ENCODE data around the gene ANXA11.
"Not testable (repeated sequence)": the region's sequence is repeated elsewhere in the genome, so short reads cannot be mapped to it uniquely, and the experiment has no call there.

Gene ANXA11

DNA sequence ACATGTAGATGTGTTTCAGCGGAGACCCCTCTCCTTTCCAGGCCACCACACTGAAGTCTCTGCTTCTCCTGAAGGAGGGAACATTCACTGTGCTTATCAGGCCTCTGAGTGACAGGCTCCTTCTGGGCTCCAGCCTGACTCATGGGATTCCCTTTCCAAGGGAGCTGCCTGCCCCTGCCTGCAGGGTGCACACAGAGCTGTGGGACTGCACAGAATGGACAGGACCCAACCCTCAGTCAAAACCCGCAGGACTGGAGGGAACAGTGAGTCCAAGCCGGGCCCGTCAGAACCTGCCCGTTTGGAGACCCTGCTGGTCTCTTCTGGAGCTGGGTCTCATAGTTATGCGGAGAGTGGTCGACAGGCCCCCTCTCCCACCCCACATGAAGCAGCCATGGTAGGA is 40.2 kb downstream of the ANXA11 start:
- DNase-seq (ENCODE audit: low spot score) = no peak

DNA sequence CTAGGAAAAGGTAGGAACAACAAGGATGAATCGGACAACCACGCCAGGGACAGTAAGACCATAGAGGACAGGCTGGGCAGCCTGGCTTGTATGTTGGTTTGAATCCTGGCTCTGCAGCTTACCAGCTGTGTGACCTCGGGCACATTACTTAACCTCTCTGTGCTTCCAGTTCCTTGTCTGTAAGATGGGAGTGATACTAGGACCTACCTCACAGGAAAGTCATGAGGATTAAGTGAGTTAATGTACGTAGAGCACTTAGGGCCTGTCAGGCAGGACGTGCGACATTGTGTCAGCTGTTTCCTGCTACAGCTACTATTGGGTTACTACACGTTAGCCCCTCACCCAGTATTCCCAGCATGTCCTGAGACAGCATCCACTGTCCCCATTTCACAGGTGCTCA is 40.7 kb downstream of the ANXA11 start:
- no peak for DNase-seq (ENCODE audit: low spot score)

DNA sequence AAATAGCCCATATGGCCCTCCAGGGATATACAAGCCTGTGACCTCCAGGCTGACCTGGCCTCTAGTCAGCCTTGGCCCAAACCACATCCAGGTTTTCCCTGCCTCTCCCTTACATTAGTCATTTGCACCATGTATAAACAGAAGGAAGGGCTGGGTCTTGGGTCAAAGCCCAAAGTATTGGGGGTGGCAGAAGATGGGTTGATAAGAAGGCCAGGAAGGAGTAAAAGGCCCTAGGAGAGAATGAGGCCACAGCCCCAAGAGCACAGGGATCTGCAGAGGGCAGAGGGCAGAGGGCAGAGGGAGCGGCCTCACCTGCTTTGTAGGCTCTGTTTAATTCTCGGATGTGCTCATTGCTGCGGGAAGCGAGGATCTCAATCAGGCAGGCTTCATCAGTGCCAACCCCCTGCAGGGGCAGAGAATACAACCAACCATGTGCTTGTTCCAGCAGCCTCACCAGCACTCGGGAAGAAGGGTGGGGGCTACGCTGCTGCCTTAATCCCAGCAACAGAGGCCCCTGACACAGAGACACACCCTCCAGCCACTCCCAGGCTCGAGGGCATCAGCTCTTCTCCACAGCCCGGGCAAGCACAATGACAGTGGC is 41.5 kb downstream of the ANXA11 start:
- no peak for DNase-seq (ENCODE audit: low spot score)

DNA sequence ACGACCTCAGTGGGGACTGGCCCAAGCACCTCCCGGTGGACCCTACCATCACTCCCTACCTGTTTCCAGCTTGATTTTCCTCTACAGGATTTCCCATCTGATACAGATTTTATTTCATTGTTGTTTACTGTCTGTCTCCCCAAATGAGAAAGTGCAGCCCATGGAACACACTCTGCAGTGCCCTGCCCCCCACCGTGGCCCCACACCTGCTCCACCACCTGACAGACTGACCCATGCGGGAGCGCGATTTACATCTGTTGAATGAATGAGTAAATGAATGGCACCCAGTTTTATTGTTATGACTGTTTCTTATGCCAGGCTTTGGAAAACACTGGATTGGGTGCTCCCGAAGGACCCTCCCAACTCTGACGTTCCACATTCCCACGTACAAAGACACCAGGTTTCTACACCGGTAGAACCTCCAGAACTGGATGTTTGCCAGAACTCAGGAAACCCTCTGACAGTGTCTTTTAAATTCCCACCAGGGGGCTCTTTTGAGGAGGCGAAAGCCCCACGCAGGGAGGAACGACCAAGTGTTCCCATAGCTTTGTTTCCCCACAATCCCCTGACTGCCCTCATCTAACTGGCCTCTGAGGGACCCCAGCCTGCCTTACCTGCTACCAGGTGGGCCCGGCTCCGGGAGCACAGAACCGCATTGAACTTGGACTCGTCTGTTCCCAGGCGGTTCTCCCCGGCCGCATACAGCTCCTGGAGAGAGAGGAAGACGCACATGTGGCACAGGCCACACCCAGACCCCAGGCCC is 43.8 kb downstream of the ANXA11 start:
- DNase-seq (ENCODE audit: low spot score) = no peak

DNA sequence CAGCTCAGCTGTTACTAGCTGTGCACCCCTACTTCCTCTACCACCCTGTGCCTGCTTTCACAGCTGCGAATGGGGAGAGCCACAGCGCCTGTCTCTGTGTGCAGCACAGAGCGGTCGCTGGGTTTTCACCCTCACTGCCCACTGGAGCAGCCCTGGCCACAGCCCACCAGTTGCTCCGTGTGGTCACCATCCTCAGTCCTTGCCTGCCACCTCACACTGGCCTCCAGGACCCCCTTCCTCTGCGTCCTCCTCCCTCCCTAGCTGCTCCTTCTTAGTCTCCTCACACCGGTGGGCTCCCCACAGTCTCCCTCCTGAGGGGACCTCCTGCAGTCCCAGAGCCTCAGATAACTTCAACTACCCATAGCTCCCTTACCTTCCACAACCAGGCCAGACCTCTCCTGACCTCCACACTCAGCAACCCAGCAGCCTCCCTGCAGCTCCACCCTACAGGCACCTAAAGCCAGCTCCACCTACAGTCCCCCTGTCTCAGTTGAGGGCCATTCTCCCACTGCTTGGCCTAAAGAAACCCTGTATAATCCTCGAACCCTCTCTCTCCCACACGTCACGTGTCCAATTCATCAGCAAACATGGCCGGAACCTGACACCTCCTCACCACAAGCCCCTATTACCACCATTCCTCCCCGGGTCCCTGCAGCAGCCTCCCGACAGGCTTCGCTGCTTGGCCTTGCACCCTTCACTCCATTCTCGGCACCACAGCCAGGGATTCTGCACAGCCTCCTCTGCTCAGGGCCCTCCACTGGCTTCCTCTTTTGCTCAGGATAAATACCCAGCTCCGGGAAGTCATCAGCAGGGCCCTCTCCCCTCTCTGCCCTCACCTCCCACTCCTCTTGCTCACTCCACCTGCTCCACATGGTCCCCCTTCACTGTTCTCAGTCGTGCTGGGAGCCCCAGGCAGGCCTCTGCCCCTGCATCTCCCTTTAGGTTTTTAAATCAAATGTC is 44.7 kb downstream of the ANXA11 start:
- DNase-seq (ENCODE audit: low spot score) = no peak

DNA sequence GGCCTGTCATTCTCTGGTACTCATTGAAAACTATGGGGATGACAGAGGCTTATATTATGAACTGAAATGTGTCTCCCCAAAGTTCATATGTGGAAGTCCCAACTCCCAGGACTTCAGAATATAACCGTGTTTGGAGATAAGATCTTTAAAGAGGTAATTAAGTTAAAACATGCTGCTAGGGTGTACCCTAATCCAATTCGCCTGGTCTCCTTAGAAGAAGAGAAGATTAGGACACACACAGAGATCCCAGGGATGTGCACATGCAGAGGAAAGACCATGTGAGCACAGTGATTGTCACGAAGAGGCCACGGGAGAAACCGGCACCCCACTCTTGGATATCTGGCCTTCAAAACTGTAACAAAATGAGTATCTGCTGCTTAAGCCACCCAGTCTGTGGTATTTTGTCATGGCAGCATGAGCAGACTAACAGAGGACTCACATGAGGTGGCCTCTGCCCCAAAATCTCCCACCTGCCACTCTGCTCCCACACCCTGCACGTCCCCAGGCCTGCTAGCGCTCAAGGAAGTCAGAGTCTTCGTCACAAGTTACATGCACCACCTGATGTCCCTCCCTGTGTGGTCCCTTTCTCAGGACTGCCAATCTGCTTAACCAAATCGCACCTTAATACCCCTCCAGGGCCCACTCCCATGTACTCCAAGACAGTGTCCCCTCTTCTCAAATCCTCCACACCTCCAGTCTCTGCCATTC is 46.0 kb downstream of the ANXA11 start:
- DNase-seq (ENCODE audit: low spot score) = no peak

DNA sequence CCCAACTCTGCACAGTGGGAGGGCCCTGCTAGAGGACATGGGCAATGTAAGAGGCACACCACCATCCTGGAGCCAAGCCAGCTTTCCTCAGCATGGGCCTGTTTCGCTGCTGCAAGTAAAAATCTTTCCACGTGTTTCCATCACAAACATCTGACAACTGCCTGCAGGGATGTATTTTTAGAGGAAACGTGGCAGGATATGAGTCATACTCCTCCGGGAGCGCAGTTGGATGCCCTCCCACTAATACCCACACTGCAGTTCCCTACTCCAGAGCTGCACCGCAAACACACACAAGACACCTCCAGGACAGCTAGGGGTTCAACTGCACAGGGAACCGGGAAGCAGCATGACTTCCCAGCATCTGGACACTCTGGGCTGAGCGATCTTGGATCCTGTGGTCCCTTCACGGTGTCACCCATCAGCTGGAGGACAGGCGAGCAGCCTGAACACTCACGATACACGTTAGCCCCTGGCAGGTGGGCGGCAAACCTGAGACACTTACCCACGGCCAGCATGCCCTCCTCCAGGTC is 46.7 kb downstream of the ANXA11 start:
- no peak for DNase-seq (ENCODE audit: low spot score)

DNA sequence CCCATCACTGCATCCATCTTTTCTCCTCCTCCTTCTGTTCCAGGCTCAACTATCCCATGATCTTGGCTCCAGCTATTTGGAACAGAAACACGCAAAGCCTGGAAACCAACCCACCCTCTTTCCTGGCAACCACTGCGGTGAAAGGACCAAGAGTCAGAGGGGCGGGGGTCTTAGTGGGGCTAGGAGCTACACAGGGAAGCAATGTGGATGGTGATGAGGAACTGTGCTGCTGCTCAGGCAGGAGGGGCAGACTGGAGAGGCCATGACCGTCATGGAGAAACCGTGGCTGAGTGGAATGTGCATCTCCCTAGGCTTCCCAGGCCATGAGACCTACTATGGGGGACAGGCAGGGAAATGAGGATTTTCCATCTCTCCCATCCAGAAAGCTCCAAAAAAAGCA is 47.2 kb downstream of the ANXA11 start:
- DNase-seq (ENCODE audit: low spot score) = no peak

DNA sequence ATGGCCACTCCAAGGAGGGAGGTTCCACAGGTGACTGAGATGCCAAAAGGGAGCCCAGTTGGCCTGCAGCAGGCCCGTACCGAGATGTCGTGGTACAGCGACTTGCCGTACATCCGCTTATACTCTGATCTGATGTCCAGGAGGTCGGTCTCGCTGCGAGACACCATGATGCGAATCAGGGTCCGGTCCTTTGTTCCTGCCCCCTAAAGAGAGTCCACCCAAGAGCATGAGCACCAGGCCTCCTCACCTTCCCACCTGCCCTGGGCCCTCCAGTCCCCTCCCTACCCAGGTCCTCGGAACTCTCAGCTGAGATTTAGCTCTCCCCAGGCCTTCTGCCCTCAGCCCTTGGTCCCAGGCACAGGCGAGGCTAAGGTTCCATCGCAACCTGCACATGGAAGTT is 47.8 kb downstream of the ANXA11 start:
- DNase-seq (ENCODE audit: low spot score) = no peak

DNA sequence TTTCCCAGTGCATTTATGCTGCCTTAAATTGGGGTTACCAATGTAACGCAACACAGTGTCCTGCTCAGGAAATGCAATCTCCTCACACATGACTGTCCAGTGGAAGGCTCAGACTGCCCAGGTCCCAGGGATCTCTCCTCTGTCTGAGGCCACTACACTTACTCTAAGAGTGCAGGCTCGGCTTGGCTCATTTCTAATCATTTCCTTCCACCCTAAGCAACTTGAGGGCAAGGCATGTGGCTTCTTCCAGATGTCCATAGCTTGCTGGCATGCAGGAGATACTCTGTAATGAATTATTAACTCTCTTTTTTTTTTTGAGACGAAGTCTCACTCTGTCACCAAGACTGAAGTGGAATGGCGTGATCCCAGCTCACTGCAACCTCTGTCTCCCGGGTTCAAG is 49.1 kb downstream of the ANXA11 start:
- DNase-seq (ENCODE audit: low spot score) = no peak

DNA sequence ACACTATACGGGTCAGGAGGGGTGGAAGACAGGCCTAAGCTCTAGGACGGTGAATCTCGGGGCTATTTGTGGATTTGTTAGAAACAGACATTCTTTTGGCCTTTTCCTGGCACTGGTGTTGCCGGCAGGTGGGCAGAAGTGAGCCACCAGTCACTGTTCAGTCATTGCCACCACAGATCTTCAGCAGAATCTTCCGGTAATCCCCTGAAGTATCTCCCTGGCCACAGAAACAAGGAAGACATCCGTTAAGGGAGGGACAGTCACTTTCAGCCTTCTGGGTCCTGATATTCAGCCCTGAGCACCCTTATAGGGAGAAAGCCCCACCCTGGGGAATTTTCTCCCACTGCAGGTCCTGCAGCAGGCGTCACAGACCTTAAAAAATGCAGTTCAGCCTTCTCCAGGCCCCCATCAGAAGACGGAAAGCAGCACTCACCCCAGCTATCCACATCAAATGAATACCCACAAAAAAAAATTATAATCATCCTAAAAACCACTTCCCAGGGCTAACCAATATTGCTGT is 49.6 kb downstream of the ANXA11 start:
- DNase-seq (ENCODE audit: low spot score) = no peak

DNA sequence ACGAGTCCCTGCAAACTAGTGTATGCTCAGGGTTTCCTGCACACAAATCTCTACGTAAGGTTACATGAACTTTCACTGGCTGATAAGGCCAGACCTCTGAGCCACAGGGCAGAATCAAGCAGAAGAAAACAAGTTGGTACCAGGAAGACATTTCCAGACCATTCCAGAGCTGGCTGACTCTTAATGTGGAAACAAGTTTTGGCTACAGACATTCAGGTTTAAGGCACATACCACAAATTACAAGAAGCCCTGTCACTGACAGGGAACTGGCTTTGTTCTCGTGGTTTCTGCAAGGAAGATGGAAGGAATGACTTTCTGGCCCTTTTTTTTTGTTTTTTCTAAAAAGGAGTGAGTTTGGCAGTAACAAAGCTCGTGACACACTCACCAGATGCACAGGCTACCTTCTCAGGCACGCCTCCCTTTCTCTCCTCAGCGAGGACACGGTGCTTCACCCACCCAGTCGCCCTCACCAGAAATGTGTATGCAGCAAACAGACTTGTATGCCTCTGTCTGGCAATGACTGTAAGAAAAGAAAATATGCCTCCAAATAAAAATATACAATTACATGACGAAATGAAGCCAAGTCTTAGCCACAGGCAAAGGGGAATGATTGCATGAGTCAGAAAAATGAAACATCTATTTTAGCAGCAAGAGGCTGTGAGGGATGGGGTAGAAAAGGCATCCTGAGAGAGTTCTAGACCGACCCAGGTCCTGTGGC is 50.2 kb downstream of the ANXA11 start:
- DNase-seq (ENCODE audit: low spot score) = no peak

DNA sequence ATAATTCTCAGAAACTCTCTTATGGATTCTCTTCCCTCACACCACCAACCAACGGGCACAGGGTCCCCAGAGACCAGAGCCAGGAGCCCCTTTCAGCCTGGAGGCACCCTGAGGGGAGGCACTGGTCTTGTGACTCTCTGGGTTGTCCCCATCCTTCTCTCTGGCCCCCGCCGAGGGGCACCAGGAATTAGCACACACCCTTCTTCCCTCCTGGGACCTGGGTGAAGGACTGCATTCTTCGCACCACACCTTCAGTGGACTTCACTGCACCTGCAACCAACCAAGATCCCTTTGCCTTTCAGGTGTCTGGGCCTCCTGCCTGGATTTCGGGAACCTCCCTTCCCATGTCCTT is 50.7 kb downstream of the ANXA11 start:
- no peak for DNase-seq (ENCODE audit: low spot score)

DNA sequence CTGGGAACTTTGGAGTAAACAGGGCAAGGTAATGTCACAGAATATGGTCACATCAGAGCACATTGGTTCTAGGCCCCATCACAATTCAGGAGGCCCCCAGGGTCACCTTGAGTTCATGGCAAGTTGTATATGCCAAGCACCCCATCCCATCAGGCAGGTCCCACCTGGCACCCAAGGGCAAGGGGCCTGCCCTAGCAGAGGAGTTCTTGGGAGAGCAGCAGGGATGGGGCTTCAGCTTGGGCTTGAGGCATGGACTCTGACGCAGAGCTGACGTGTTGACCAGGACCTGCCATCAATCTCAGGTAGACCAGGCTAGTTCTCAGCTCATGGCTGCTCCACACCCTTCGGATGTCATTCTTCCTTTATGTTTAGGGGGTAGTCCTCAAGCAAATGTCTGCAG is 51.9 kb downstream of the ANXA11 start:
- DNase-seq (ENCODE audit: low spot score) = no peak

DNA sequence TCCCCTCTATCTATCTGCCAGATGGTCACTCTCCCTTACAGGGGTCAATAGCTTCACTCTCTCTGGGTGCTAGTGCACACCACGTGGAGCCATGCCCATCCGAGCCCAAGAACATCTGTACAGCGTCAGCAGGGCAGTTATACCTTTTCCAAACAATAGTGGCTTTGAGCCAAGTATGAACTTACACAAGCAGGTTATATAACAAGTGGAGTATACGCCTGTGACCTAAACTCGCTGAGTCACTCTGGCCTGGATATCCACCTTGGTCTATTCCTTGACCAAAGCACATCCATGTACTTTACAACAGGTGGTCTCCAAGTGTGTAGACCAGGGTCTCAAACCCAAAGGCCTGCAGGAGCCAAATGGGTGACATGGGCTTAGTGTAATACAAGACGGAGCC is 52.5 kb downstream of the ANXA11 start:
- DNase-seq (ENCODE audit: low spot score) = no peak

DNA sequence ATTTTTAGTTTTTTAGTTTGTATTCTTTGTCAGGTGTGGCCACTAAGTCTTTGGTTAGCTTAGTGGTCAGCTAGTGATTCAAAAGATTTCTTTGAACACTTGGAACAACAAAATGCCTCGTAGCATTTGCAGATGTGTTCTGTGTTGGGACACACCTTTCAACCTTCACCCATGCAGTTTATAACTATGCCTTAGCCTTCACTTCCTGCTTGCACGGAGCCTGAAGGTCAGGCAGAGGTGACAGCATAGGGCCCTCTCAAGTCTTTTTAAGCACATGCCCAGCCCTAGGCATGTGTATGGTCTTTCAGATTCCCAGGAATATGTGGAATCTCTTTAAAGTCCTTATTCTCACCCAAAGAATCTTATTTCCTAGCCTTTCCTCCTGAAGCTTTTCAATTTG is 55.2 kb downstream of the ANXA11 start:
- DNase-seq (ENCODE audit: low spot score) = no peak

DNA sequence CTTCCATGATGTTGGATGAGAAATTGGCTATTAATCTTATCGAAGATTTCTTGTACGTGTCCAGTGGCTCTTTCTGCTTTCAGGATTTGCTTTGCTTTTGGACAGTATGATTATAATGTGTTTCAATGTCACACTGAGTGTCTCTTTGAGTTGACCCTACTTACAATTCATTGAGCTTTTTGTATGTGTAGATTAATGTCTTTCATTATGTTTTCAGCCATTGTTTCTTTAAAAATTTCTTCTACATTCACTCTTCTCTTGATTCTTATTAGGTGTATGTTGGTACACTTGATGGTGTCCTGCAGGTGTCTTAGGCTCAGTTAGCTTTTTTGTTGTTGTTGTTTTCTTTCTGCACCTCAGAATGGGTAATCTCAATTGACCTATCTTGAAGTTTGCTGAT is 56.2 kb downstream of the ANXA11 start:
- no peak for DNase-seq (ENCODE audit: low spot score)

DNA sequence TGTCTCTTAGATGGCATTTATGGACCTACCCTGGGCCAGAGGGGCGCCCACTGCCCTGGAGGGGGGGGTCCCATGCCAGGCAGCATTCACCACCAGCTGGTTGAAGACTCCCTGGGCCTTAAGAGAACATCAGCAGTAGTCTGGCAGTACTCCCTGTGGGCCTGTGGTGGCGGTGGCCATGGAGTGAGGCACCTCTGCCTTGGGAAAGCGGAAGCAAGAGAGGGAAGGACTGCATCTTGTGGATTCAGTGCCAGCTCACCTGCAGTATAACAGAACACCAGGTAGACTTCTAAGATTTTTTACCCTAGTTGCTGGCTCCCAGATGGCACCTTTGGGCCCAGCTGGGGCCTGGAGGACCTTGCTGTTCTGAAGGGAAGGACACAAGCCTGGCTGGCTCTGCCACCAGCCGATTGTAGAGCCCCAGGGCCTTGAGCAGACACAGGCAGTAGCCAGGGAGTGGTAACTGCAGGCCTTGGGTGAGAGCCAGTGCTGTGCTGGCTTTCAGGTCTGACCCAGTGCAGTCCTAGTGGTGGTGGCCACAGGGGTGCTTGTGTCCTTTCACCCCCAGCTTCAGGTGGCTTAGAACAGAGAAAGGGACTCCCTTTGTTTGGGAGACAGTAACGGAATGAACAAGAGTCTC is 57.1 kb downstream of the ANXA11 start:
- DNase-seq (ENCODE audit: low spot score) = no peak

DNA sequence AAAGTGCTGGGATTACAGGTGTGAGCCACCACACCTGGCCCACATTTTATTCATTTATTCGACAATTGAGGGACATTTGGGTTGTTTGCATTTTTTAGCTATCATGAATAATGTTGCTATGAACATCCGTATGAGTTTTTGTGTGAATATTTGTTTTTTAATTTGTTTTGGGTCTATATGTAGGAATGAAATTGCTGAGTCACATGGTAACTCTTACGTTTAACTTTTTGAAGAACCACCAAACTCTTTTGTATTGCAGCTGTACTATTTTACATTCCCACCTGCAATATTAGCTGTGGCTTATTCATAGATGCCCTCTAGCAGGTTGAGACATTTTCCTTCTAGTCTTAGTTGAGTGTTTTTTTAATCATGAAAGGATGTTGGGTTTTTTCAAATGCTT is 58.4 kb downstream of the ANXA11 start:
- no peak for DNase-seq (ENCODE audit: low spot score)

DNA sequence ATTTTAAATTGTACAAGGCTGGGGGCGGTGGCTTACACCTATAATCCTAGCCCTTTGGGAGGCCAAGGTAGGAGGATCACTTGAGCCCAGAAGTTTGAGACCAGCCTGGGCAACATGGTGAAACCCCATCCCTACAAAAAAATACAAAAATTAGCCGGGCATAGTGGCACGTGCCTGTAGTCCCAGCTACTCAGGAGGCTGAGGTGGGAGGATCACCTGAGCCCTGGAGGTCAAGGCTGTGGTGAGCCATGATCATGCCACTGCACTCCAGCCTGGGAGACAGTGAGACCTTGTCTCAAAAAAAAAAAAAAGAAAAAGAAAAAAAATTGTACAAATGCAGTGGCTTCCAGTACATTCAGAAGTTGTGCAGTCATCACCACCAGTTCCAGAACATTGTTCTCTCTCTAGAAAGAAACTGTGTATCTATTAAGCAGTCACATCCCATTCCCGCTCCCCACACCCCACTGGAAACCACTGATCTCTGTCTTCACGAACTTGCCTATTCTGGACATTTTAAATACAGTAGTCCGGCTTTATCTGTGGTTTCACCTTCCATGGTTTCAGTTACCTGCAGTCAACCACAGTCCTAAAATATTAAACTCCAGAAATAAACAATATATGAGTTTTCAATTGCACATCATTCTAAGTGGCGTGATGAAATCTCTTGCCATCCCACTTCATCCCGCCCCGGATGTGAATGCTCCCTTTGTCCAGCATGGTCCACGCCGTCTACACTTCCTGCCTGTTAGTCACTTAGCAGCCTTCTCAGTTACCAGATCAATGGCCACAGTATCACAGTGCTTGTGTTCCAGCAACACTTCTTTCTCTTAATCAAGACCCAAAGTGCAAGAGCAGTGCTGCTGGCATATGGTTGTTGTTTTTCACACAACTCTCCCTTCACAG is 59.7 kb downstream of the ANXA11 start:
- not testable (repeated sequence) for DNase-seq (ENCODE audit: low spot score)

All from activated CD4-positive, alpha-beta T cell treated with anti-CD3 and anti-CD28 coated beads, Interleukin-2, Interleukin-4, amounts not matched to agents 100 ng/mL and 50 ng/mL, durations not matched to agents 16 hours and 8 hours (primary cell).